Right forelimb (tissue), 1 donor: Measurements from ENCODE around the gene MPZL1.
A peak's percentile ranks its signal among the peaks of the same experiment; 100 is the strongest.
"Not testable (repeated sequence)": the region's sequence is repeated elsewhere in the genome, so short reads cannot be mapped to it uniquely, and the experiment has no call there.

Experiments used
- DNase-seq: peaks from one replicate; pipeline ENCODE4 v3.0.0-alpha.2; 2018

The MPZL1 gene

DNA sequence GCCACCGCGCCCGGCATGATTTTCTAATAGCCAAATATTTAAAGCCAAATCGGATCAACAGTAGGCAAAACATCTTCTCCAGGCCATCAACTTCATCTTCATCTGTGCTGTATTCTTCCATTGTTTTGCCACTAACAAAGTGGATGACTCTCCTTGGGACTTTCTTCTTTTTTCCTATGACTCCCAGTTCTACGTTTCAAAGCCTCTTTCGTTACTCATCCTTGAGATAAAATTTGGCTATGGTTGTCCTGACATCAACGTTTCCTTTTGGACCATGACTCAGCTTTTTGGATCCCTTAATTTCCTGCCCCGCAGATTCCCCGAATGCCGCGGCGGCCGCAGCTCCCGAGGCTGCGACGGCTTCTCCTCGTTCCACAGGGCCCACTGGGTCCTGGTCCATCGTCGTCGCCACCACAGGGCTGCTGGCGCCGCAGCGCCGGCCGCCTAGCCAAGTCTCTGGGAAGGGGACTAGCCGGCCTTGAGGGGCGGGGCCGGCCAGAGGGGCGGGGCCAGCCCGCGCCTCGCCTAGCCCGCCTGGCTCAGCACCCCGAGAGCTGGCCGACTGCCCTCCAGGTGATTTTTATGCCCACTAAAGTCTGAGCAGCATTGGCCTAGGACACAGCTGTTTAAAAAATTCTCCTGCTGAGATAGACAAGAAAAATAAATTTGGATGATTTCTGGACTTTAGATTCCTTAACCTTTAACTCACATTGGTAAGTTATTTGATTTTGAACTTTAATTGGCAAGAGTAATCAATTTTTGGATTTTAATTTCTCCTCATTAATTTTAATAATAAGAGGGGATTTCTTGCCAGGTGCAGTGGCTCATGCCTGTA lies 98.3 kb downstream of the MPZL1 start:
- peak; percentile 78 for DNase-seq

DNA sequence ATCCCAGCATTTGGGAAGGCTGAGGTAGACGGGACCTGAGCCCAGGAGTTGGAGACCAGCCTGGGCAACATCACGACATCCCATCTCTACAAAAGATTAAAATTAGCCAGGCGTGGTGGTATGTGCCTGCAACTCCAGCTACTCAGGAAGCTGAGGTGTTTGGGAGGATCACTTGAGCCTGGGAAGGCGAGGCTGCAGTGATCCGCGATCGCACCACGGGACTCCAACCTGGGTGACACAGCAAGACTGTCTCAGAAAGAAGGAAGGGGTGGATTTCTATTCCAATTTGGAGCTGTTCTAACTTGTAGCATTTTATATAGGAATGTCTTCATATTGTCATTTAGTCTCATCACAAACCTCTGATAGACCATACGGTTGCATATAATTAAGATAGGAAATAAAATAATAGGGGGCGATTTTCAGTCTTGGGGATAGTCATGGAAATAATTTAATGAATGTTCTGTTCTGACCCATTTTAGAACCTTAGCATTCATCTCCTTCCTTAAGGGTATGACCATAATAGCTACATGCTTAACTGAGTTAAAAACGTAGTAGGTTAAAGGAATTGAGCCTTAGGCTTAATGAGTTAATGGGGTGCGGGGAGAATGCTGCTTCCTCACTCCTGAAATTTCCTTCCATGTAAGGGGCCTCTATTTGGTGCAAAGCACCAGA lies 99.0 kb downstream of the MPZL1 start:
- no peak for DNase-seq

GRCh38 chr1:167821356-167821685 lies 99.5 kb downstream of the MPZL1 start:
- no peak for DNase-seq

DNA sequence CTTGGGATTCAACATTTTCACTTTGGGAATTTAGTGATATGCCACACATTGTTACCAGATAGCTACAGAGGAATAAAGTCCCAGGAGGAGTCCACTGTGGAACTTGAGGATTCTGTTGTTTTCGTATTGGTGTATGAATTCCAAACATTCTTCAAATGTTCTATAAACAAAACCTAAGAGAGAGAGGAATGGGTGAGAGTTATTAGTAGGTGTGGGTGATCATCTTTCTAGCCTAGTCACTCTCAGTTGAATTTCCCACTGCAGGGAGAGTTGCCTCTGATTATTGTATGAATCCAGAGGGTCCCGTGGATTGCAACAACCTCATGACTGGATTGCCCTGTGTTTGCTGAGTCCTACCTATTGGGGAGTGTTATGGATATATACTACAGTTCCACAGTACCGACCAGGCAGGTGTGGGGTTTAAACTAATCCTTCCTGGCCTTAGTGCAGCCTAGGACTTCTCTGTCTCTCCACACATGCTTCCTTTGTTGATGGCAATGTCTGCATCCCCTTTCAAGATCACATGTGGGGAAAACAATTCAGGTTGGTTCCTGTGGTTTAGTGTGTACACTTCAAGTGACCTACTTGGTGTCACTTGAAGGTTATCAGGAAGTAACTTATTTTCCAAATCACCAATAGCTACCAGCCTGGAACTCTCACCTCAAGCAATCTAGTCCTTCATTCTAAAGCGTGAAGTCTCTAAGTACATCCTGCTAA lies 100.3 kb downstream of the MPZL1 start:
- DNase-seq = no peak

DNA sequence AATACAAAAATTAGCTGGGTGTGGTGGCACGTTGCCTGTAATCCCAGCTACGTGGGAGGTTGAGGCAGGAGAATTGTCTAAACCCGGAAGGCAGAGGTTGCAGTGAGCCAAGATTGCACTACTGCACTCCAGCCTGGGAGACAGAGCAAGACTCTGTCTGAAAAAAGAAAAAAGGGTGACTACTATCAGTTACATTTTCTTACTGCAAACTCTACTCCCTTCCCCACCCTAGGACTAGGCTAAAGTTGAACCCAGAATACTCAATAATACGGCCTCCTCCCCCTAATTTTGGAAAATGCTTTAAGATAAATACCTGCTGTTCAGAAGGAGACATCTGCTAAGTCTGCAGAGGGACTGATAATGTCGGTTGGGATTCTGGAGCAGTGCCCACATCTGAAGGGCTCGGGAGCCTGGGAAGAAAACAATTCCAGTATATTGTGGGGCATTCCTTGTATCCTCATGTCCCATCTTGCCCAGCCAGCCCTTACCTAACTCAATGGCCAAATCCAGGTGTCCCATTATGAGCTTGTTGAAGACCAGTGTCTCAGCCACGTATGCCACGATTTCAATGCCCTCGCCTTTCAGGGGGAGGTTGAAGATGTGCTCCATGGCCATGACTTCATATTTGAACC lies 102.5 kb downstream of the MPZL1 start:
- no peak for DNase-seq

GRCh38 chr1:167825419-167826079 lies 103.8 kb downstream of the MPZL1 start:
- no peak for DNase-seq

GRCh38 chr1:167826127-167826526 lies 104.3 kb downstream of the MPZL1 start:
- no peak for DNase-seq

- DNase-seq = no peak
Measured at GRCh38 chr1:167829868-167830267, 108.1 kb downstream of the MPZL1 start.

DNA sequence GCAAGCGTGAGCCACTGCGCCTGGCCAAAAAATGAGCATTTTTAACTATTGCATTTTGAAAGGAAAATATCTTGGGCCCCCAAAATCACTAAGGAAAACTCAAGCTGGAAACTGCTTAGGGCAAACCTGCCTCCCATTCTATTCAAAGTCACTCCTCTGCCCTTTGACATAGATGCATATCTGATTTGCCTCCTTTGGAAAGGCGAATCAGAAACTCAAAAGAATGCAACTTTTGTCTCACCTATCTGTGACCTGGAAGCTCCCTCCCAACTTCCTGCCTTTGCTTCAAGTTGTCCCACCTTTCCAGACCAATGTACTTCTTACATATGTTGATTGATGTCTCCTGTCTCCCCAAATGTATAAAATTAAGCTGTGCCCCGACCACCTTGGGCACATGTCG lies 108.9 kb downstream of the MPZL1 start:
- not testable (repeated sequence) for DNase-seq

GRCh38 chr1:167832693-167833092 lies 110.9 kb downstream of the MPZL1 start:
- DNase-seq = no peak

GRCh38 chr1:167833904-167834303 lies 112.1 kb downstream of the MPZL1 start:
- DNase-seq = no peak

- no peak for DNase-seq
Measured at GRCh38 chr1:167836197-167836596, 114.4 kb downstream of the MPZL1 start.

DNA sequence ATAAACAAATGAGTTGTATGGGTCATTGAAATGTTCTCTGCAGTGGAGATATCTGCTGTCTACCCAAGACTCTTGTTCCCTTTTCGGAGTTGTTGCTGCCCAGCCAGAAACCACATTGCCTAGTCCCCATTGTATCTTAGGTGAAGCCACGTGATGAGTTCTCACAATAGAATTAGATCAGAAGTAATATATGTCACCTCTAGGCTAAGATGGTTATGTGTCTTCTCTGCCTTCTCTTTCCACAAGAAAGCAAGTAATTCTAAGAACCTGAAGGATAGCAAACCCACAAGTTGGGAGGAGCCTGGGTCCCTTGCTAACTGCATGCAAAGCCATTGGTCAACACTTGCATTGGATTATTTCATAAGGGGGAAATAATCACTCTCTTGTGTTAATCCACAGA lies 115.5 kb downstream of the MPZL1 start:
- DNase-seq = no peak

- DNase-seq = no peak
Measured at GRCh38 chr1:167839009-167839408, 117.2 kb downstream of the MPZL1 start.
